ENCODE measurements around the gene WIZ. TPM values are rescaled to one million over a fixed set of nuclear protein-coding genes. Genes with fewer than 3 reads are reported as not detected.

WIZ gene
- 33.2 and 34.4 TPM in 2 replicates for total RNA-seq (2021; fragmentation: NEBNext Ultra II Directional; extraction: Animal tissue kit (Norgen Biotek cat#: 25700))
- polyA plus RNA-seq (2011; rRNA removed), result 12.5 and 22.7 TPM in 2 replicates
- 11.9 TPM for polyA plus RNA-seq (2011; cell fraction: cytosol; rRNA removed)
- polyA plus RNA-seq (2011; cell fraction: nucleus; rRNA removed), result 33.7 TPM
- 19.0 to 28.5 TPM (median 25.3 TPM) in 4 replicates for polyA plus RNA-seq (2012, experiment 1 of 2)
- 19.5 TPM for polyA plus RNA-seq (2012, experiment 2 of 2)
- polyA plus RNA-seq (2013, experiment 1 of 2), result 21.0 TPM
- polyA plus RNA-seq (2013, experiment 2 of 2), result 20.8 TPM
- polyA minus RNA-seq (2011; rRNA and poly(A)+ RNA removed), result 4.1 and 4.7 TPM in 2 replicates
- 16.7 TPM for polyA minus RNA-seq (2011; cell fraction: cytosol; rRNA and poly(A)+ RNA removed)
- 12.7 TPM for polyA minus RNA-seq (2011; cell fraction: nucleus; rRNA and poly(A)+ RNA removed)
- long read RNA-seq, experiment 1, partial matches to known transcripts, result 15 of 25 reads
- long read RNA-seq, experiment 1, other reads (novel, unspliced or antisense), result 10 of 25 reads
- long read RNA-seq, experiment 2, result 0 reads

DNA sequence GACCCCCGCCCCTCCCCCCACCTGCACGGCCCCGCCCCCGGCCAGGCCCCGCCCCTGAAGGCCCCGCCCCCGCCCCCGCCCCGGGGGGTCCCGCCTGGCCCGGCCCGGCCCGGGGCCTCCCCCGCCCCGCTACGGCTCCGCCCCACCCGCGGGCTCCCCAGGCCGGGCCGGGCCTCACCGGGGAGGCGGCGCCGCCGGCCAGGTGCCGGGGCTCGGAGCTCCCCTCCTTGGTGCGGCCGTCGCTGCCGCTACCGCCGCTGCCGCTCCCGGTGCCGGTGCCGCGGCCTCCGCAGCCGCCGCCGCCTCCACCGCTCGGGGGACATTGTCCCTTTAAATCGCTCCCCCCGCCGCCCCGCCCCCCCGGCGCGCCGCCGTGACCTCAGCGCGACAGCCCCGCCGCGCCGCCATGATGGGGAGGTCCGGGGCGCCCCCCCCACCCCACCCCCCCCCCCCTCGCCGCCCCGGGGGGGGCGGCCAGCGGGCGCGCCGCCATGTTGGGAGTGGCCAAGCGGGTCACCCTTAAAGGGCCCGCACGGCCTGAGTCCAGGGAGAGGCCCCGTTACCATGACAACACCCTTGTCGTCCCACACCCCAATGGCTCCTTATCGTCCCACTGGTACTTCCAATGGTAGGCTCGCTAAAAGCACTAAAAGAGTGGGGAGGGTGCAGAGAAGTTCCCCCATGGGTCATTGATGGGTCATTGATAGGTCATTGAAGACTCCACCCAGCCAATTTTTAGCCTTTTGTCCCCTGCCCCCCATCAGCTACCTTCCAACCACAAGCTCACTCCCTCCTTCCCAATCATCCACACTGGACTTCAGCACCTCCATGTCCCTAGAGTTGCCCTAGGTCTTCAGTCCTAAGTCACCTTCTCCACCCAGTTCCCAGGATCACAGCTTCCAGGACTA, at the start of gene WIZ:
Gene WIZ (minus strand): TSS at position 337 of the 908 bp plus-strand sequence. CDS start 1,649 bp downstream, outside the sequence.
- Histone ChIP-seq H2BK20ac (ENCODE audit: low read length) (0 out of 2 replicates have a peak within 1 kb of the TSS, but pooled peaks have one; percentile 32), H4K91ac (replicated peaks; ENCODE audit: insufficient read length, low read length) (peak within 1 kb of the TSS; percentile 54), H4K8ac (ENCODE audit: extremely low read depth, insufficient read depth, low read length) (peak within 1 kb of the TSS; percentile 72; the same call in 1 of the 2 replicates), H3K4me2 (ENCODE audit: insufficient read depth in 1 of 2, low read depth in 2 of 2, low read length in 2 of 2) (peak within 1 kb of the TSS; percentile 78 to 88), H2BK5ac (ENCODE audit: low read depth, low read length) (peak within 1 kb of the TSS; percentile 75; the same call in 1 of the 2 replicates), H3K79me2 (ENCODE audit: control insufficient read depth in 1 of 2, insufficient read depth in 2 of 2, low read length in 2 of 2) (no peaks in the 10 kb centered on the region), H3K9ac (replicated peaks in 1 of 4; ENCODE audit: extremely low read depth in 1 of 4, low read depth in 3 of 4, low read length in 3 of 4) (0 out of 7 replicates have a peak within 1 kb of the TSS, but pooled peaks of 1 of the 4 experiments have one; percentile 27), H3K23ac (ENCODE audit: insufficient read length) (no peak within 1 kb of the TSS), H2BK12ac (ENCODE audit: low read depth, low read length) (peak within 1 kb of the TSS; percentile 81; the same call in 1 of the 2 replicates), H3K56ac (replicated peaks; ENCODE audit: insufficient read length, low read depth, low read length) (peak within 1 kb of the TSS; percentile 73), H3K4me1 (replicated peaks in 1 of 4; ENCODE audit: control insufficient read depth in 3 of 4, insufficient read depth in 4 of 4, low read length in 3 of 4) (peaks cover 0 to 14% (median 5%) of the 10 kb centered on the region in 4 experiments; a peak in 6 of 7 replicates), H2AK5ac (ENCODE audit: low read depth, low read length) (peak within 1 kb of the TSS; percentile 88; the same call in 1 of the 2 replicates), H3K36me3 (ENCODE audit: control insufficient read depth in 2 of 4, insufficient read depth in 4 of 4, low read length in 3 of 4) (no peaks in the 10 kb centered on the region), H3K4me3 (ENCODE audit: extremely low read depth in 1 of 4, insufficient read depth in 2 of 4, low read depth in 3 of 4, low read length in 4 of 4) (peak within 1 kb of the TSS; percentile 43 to 93 (median 50)), H3K79me1 (ENCODE audit: low read depth, low read length) (no peaks in the 10 kb centered on the region), H2BK120ac (replicated peaks; ENCODE audit: low read depth, low read length) (no peak within 1 kb of the TSS), H3K14ac (ENCODE audit: insufficient read length) (no peak within 1 kb of the TSS), H3K4ac (replicated peaks; ENCODE audit: insufficient read length, low read depth, low read length) (no peak within 1 kb of the TSS), H3K27me3 (replicated peaks in 1 of 4; ENCODE audit: control insufficient read depth in 3 of 4, extremely low read depth in 1 of 4, insufficient read depth in 3 of 4, low read length in 3 of 4) (peaks cover 3 to 22% (median 17%) of the 10 kb centered on the region in 4 experiments; a peak in 6 of 7 replicates), H3K18ac (ENCODE audit: extremely low read depth, low read length) (peak within 1 kb of the TSS; percentile 19), H2BK15ac (ENCODE audit: low read length) (peak within 1 kb of the TSS; percentile 65; the same call in 1 of the 2 replicates), H4K5ac (ENCODE audit: insufficient read length, low read depth, low read length) (no peak within 1 kb of the TSS), H2AFZ (ENCODE audit: low read length) (peak within 1 kb of the TSS; percentile 92), H3K27ac (ENCODE audit: low read depth, low read length) (0 out of 2 replicates have a peak within 1 kb of the TSS, but pooled peaks have one; percentile 3), H4K20me1 (replicated peaks in 1 of 2; ENCODE audit: control insufficient read depth in 1 of 2, insufficient read depth in 2 of 2, low read length in 2 of 2) (peaks cover 0 to 1% of the 10 kb centered on the region in 2 experiments), H3K23me2 (ENCODE audit: low read depth, low read length) (peaks cover 22% of the 10 kb centered on the region; the same call in 1 of the 2 replicates), H3K9me3 (ENCODE audit: insufficient read depth in 2 of 2, low read depth in 1 of 2, low read length in 1 of 2) (no peaks in the 10 kb centered on the region)
- ChIA-PET POLR2A (ENCODE audit: partially characterized antibody) (interaction anchor here (1.8 to 2.6 kb wide), 2 partner anchors 32 to 70 kb away, joined by 6 to 10 read pairs; partner anchors contain the start of genes AKAP8 and AKAP8L), CTCF (ENCODE audit: partially characterized antibody) (interaction anchor here (1.0 kb wide), 2 partner anchors 11 to 31 kb away, joined by 3 to 7 read pairs; partner anchors contain the start of gene AKAP8L)
- FAIRE-seq (no peak), DNase-seq (ENCODE audit: low read depth in 1 of 2, low spot score in 2 of 2) (peak in 1 of 2 experiments; percentile 85)
- WGBS, 2 experiments (ENCODE audit: extremely low coverage in 1 of 2, insufficient coverage in 1 of 2, insufficient read length in 1 of 2, insufficient replicate concordance in 2 of 2, low coverage in 1 of 2, low lambda C conversion rate in 2 of 2, missing lambda C conversion rate in 1 of 2), result 7% methylated on average over 6 of the region's 77 CpGs; no CpG with 5 or more reads in 1 of the 2 experiments
- TF ChIP-seq RNF2 (IDR thresholded peaks at IDR 0.05; ENCODE audit: borderline replicate concordance, low read depth, low read length, missing control alignments, poor library complexity, severe bottlenecking), result no peak
- TF ChIP-seq BACH1 (IDR thresholded peaks at IDR 0.05; ENCODE audit: low read length), result no peak
- peak; percentile 48; the same call in 1 of the 2 replicates for TF ChIP-seq PHF8 (conservative IDR thresholded peaks at IDR 0.05; ENCODE audit: low read depth, low read length)
- no peak for TF ChIP-seq HDAC6 (IDR thresholded peaks at IDR 0.05; ENCODE audit: low read depth, low read length)
- TF ChIP-seq CREB1 (IDR thresholded peaks at IDR 0.05), result peak; percentile 90
- TF ChIP-seq SIN3A (conservative IDR thresholded peaks at IDR 0.05 in 1 of 2, IDR thresholded peaks at IDR 0.05 in 1 of 2; ENCODE audit: low read depth in 1 of 2, low read length in 2 of 2), result peak in 1 of 2 experiments; percentile 60; a peak in 1 of 4 replicates
- no peak for TF ChIP-seq POU5F1 (IDR thresholded peaks at IDR 0.05; ENCODE audit: low read depth, low read length)

All from H1 (cell line).